NCI-H2081 treated with DMSO at 0.1 percent for 48 hours (cell line): ENCODE measurements around the gene UACA.

ENCODE experiments used
- DNase-seq: peaks from one replicate; lab custom pipeline; 2025; lab: John Stamatoyannopoulos, UW

UACA gene

DNA sequence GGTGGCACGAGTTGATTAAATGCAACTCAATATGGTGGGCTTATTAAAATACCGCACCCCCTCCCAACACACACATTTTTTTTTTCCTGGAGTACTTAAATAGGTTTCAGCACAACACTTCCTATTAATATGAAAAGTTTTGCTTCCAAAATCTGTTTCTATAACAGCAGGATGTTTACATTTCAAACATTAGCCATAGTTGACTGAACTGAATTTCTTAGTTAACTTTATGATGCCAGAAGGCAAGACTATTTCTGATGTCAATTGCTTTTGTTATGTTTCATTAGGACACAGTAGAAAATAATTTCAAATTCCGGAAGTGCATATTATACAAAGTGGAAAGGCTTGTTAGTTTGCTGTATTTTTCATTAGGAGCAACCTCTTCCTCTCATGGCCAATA, 104.7 kb downstream of the UACA start:
- no peak for DNase-seq

- DNase-seq, result no peak
Observed at GRCh38 chr15:70653426-70653825, 109.9 kb downstream of the UACA start.

GRCh38 chr15:70652341-70652740, 111.0 kb downstream of the UACA start:
- no peak for DNase-seq

GRCh38 chr15:70651303-70651845, 112.0 kb downstream of the UACA start:
- no peak for DNase-seq

- DNase-seq, result no peak
Observed at GRCh38 chr15:70650567-70651302, 112.6 kb downstream of the UACA start.

DNA sequence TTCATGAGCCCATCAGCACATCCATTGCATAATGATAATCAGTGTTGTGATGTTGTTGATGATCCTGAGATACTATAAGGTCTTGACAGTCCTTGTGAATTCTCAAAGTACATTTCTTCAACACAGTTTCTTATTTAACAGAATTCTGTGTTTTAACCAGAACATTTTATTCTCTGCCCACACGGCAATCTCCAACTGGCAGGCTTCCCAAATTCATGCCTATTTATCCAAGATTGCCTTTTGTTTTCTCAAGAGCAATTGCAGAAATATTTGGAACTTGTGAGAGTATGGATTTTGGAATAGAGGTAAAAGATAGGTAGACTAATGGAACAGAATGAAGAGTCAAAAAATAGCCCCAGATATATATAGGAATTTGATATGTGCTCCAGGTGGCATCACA, 116.0 kb downstream of the UACA start:
- DNase-seq, result no peak

DNA sequence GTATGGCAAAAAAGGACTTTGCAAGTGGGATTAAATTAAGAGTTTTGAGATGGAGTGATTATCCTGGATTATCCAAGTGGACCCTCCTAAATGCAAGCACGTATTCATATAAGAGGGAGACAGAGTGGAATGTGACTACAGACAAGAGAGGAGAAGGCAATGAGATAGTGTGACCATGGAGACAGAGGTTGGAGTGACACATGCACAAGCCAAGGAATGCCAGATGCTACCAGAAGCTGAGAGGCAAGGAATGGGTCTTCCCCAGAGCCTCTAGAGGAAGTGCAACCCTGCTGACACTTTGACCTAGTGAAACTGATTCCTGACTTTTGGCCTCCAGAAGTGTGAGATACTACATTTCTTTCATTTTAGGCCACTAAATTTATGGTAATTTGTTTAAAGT, 117.2 kb downstream of the UACA start:
- DNase-seq, result no peak

DNA sequence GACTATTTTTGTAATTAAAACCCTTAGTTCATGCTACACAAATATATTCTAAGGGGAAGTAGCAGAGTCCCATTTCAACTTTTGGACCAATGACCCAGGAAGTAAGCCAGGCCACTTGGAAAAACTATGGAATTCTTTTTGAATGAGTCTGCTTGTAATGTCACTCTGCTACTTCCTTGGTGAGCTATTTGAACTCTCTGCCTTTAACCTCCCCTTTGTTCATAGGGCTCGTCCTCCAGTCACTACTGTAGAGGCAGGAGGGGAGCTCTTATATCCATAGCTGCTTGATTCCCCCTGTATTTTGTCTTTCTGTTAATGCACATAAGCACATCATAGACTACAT, 119.6 kb downstream of the UACA start:
- DNase-seq, result no peak

GRCh38 chr15:70643106-70643782, 120.1 kb downstream of the UACA start:
- no peak for DNase-seq

GRCh38 chr15:70636540-70637165, 126.7 kb downstream of the UACA start:
- no peak for DNase-seq

- DNase-seq, result no peak
Observed at GRCh38 chr15:70635895-70636294, 127.5 kb downstream of the UACA start.

GRCh38 chr15:70633991-70634390, 129.4 kb downstream of the UACA start:
- no peak for DNase-seq

- DNase-seq, result no peak
Observed at GRCh38 chr15:70633103-70633831, 130.1 kb downstream of the UACA start.

DNA sequence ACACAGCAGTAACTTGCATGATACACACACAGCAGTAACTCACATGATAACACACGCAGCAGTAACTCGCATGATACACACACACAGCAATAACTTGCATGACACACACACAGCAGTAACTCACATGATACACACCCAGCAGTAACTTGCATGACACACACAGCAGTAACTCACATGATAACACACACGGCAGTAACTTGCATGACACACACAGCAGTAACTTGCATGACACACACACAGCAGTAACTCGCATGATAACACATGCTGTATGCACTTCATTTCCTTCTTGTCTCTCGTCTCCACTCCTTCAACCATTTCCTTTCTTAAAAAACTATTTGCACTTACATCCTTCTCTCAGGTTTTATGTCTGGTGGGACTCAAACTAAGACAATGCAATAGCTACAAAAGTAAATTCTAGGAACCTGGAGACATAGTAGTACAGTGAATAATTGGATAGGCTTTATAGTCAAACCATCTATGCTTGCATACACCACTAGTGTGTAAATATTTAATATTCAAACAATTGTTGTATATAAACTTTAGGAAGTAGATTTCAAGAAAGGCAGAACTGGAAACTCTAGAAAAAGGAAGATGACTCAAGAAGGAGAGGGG, 130.8 kb downstream of the UACA start:
- DNase-seq, result no peak

- no peak for DNase-seq
Observed at GRCh38 chr15:70632079-70632478, 131.3 kb downstream of the UACA start.

GRCh38 chr15:70629735-70630273, 133.6 kb downstream of the UACA start:
- DNase-seq, result no peak

DNA sequence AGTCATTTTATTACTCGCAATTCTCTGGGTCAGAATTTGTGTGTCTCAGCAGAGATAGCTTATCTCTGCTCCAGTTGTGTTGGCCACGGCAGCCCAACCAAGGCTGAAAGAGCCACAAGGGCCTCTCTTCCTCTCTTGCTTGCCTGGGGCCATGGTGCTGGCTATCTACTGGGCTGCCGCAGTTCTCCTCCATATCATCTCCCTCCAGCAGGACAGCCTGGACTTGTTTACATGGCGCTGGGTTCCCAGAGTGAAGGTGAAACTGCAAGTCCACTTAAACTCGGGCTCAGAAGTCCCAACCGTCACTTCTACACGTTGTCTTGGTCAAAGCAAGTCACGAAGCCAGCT, 134.8 kb downstream of the UACA start:
- DNase-seq, result no peak

GRCh38 chr15:70627734-70628548, 135.4 kb downstream of the UACA start:
- no peak for DNase-seq

DNA sequence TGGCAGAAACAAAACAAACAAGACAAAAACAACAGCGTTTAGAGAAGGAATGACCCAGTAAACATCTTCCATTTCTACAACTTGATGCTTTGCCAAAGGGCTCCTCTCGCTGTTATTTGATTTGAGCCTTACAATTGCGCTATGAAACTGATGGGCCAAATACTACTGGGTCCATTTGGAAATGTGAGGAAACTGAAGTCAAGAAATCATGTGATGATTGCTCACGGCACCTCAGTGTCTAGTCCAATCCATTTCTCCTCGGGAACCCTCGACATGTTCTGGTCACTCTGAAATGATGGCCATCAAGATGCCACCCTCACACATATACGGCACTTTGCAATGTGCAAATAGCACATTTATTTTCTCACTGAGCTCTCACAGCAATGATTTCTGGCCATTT, 136.0 kb downstream of the UACA start:
- DNase-seq, result no peak

DNA sequence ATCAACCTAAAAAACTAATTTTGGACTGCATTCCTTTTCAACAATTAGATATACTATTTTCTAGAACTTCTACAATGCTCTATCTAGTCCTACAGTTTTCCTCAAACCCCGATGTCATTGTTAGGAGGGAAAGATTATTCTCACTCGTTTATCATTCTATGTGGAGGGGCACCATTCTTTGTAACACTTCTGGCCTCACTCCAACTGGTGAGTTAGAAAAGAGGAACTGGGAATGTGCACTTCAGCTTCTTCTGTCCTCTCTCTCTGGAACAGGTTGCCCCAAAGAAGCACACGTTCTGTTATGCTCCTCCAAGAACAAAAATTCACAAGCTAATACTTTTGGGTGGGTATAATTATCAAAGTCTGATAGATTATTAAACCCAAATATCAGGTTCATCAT, 137.9 kb downstream of the UACA start:
- DNase-seq, result no peak

GRCh38 chr15:70625011-70625410, 138.3 kb downstream of the UACA start:
- no peak for DNase-seq
